Breast epithelium (tissue), 4 donors: Measurements from ENCODE around the gene DIP2B. TPM values are rescaled to one million over a fixed set of nuclear protein-coding genes. Genes with fewer than 3 reads are reported as not detected.
A peak's percentile ranks its signal among the peaks of the same experiment; 100 is the strongest.

Source experiments
- DNase-seq, 2 donors: peaks; one replicate each; pipeline ENCODE4 v3.0.0-alpha.2; 2019; ENCODE audit warnings: low spot score in 2 of 2
- H3K27ac ChIP-seq, 2 donors: fragments of 200-600 bp; sonication (generic) in 1 of 2; one replicate each; pipeline ENCODE4 v1.5.1; 2016 to 2019; ENCODE audit warnings: mild to moderate bottlenecking in 1 of 2
- H3K27me3 ChIP-seq, 2 donors: fragments of 200-600 bp; sonication (generic) in 1 of 2; one replicate each; pipeline versions ENCODE4 v1.5.1 to v1.6.0; 2017 to 2019; ENCODE audit warnings: control low read depth in 1 of 2, mild to moderate bottlenecking in 1 of 2
- H3K36me3 ChIP-seq: fragments of 200-600 bp; one replicate; pipeline ENCODE4 v1.5.1; 2019
- H3K4me1 ChIP-seq, 2 donors: fragments of 200-600 bp; sonication (generic); one replicate each; pipeline ENCODE4 v1.5.1; 2016 to 2019; ENCODE audit warnings: control low read depth in 1 of 2
- H3K4me3 ChIP-seq, 3 donors: fragments of 200-600 bp; sonication (generic); 1 replicate in 2 of 3; 2 replicates in 1 of 3; pipeline ENCODE4 v1.5.1; 2016 to 2019; ENCODE audit warnings: mild to moderate bottlenecking in 3 of 3, moderate library complexity in 2 of 3
- H3K9me3 ChIP-seq, 2 donors: fragments of 200-600 bp; sonication (generic) in 1 of 2; one replicate each; pipeline ENCODE4 v1.5.1; 2016 to 2019; ENCODE audit warnings: control low read depth in 1 of 2
- POLR2A ChIP-seq: fragments of 450-650 bp; IDR thresholded peaks from one replicate; pipeline ENCODE4 v1.6.1; 2016; ENCODE audit warnings: antibody characterized with exemption, mild to moderate bottlenecking, moderate library complexity
- POLR2AphosphoS5 ChIP-seq, 3 donors: sonication (generic); formaldehyde crosslinking; IDR thresholded peaks; one replicate each; pipeline ENCODE4 v1.6.1; 2017; ENCODE audit warnings: antibody characterized with exemption in 3 of 3
- intact Hi-C: fragments of 100-400 bp; cut with DNase I; formaldehyde crosslinking; loops from one replicate; pipeline ENCODE4 v1.15.1; 2023; ENCODE audit warnings: low total_unique reads
- total RNA-seq, 3 donors: library from RNA; depleted of rRNA; stranded (reverse); fragments of >200 nt; gene quantifications; one replicate each; pipeline ENCODE4 v1.1.0, GENCODE V29; 2016
- TF ChIP-seq, protein P1 (sequence below), 3 donors: fragments of 450-650 bp; IDR thresholded peaks; one replicate each; pipeline ENCODE4 v1.5.1; 2016 to 2017; ENCODE audit warnings: antibody characterized with exemption in 3 of 3, mild to moderate bottlenecking in 3 of 3, moderate library complexity in 3 of 3

The DIP2B gene
- total RNA-seq, 3 donors from 2014 or later: 26.6 to 44.8 (median 33.4) TPM

DNA sequence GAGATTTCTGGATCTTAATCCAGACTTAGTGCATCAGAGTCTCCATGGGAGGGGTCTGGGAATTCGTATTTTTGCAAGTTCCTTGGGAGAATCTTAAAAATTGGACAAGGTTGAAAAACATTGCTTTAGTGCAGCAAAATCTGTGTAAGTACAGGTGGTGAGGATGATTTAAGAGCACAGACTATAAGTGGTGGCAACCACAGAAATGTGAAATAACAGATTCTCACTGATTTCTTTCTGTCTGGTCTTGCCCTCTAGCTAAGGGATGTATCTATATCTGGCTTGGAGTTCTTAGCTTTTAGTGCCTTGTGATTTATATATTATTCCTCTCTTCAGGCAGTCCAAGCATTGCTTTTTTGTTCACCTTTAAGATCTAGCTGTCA lies 116.2 kb downstream of the DIP2B start:
- H3K9me3 ChIP-seq: no peaks in the 10 kb centered on the region
- intact Hi-C loops: no loop called here
- no peak overlapping the region for H3K4me3 ChIP-seq
- TF ChIP-seq, protein P1, sequence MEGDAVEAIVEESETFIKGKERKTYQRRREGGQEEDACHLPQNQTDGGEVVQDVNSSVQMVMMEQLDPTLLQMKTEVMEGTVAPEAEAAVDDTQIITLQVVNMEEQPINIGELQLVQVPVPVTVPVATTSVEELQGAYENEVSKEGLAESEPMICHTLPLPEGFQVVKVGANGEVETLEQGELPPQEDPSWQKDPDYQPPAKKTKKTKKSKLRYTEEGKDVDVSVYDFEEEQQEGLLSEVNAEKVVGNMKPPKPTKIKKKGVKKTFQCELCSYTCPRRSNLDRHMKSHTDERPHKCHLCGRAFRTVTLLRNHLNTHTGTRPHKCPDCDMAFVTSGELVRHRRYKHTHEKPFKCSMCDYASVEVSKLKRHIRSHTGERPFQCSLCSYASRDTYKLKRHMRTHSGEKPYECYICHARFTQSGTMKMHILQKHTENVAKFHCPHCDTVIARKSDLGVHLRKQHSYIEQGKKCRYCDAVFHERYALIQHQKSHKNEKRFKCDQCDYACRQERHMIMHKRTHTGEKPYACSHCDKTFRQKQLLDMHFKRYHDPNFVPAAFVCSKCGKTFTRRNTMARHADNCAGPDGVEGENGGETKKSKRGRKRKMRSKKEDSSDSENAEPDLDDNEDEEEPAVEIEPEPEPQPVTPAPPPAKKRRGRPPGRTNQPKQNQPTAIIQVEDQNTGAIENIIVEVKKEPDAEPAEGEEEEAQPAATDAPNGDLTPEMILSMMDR (IDR thresholded peaks at IDR 0.05): no peak
- TF ChIP-seq POLR2A (no peak), POLR2AphosphoS5 (IDR thresholded peaks at IDR 0.05) (no peak)
- DNase-seq: no peak
- peaks cover 0 to 10% of the 10 kb centered on the region in 2 donors for H3K4me1 ChIP-seq
- peak overlapping the region; percentile 50 to 65 for H3K27ac ChIP-seq
- no peaks in the 10 kb centered on the region for H3K36me3 ChIP-seq
- no peaks in the 10 kb centered on the region for H3K27me3 ChIP-seq

DNA sequence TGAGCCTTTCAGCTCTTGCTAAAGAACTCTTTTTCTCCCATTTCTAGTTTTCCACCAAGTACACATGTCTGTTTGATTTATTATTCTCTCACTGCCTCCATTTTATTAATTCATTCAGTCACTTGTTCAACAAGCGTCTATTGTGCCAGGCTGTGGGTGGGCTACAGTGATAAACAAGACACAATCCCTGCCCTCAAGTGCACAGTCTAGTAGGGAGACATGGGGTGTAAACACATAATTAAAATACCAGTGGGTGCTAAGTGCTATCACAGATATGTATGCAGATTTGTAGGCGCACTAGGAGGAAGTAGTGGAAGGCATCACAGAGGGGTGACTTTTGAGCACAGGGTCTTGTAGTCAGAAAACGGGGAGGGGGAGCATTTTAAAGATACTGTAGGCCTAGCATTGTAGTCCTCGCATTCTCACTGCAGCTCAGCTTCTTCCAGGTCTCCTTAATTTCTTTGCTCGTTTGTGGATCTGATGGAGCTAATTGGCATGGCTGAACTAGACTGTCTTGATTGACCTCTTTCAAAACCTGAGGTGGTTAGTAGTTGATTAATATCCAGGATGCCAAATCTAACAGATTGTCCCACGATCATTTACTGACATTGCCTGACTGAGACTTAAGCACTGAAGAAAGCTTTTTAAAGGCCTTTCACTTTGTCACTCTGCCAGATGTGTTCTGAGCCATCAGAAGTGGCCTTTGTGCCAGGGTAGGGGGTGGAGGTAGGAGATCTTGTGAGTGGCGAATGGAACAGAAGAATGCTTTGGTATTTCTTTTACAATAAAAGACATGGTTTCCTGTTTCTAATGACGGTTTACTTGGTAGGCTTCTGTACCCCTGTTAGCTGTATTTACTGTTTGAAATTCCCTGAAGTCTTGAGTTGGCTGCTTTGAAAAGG lies 116.9 kb downstream of the DIP2B start:
- Histone ChIP-seq H3K36me3 (no peaks in the 10 kb centered on the region), H3K9me3 (no peaks in the 10 kb centered on the region), H3K4me3 (no peak overlapping the region), H3K4me1 (peaks cover 0 to 10% of the 10 kb centered on the region in 2 donors), H3K27me3 (no peaks in the 10 kb centered on the region), H3K27ac (peak overlapping the region; percentile 50 to 64)
- no peak for TF ChIP-seq POLR2A
- TF ChIP-seq POLR2AphosphoS5 (IDR thresholded peaks at IDR 0.05): no peak
- TF ChIP-seq, protein P1 (IDR thresholded peaks at IDR 0.05): no peak
- intact Hi-C loops: no loop called here
- no peak for DNase-seq

DNA sequence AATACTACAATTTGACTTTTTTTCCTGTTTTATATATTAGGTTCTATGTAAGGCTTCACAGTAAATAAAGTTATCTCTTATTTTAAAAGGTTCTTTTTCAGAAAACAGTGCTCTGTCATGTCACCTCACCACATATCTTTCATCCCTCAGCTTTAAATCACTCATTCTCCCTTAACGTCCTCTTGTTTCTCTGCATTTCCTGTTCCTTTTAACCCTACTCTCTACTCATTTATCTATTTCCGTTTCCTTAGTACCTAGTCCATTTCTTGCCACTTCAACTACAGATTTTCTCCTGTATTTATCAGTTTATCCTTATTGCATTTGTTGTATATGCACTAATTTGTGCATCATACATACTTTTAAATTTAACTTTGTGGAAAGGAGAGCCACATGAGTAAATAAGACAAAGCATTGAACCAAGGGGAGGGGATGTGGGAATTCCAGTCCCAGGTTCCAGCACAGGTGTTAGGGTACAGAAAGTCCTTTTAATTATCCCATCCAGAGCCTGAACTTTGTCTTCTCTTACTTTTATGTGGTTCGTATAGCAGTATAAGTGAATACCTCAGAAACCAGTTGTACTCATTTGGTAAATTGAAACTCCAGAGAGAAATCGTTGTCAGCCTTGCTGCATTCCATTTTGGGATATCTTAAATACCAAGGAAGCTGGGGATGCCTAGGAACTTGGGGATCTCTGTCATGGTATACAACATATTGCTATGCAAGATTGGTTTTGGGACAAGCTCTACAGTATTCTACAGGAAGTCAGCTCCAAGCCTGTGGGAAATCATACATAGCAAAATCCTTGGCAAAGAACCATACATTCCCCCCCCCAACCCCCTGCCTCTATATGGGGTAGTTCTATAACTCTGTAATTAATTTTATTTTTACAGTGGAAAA lies 120.5 kb downstream of the DIP2B start:
- H3K9me3 ChIP-seq: no peaks in the 10 kb centered on the region
- H3K36me3 ChIP-seq: no peaks in the 10 kb centered on the region
- DNase-seq: no peak
- H3K27ac ChIP-seq: no peak overlapping the region
- TF ChIP-seq POLR2AphosphoS5 (IDR thresholded peaks at IDR 0.05) (no peak), POLR2A (no peak)
- TF ChIP-seq, protein P1 (IDR thresholded peaks at IDR 0.05): no peak
- intact Hi-C loops: no loop called here
- H3K4me1 ChIP-seq: peaks cover 0 to 7% of the 10 kb centered on the region in 2 donors
- H3K4me3 ChIP-seq: no peak overlapping the region
- no peaks in the 10 kb centered on the region for H3K27me3 ChIP-seq

DNA sequence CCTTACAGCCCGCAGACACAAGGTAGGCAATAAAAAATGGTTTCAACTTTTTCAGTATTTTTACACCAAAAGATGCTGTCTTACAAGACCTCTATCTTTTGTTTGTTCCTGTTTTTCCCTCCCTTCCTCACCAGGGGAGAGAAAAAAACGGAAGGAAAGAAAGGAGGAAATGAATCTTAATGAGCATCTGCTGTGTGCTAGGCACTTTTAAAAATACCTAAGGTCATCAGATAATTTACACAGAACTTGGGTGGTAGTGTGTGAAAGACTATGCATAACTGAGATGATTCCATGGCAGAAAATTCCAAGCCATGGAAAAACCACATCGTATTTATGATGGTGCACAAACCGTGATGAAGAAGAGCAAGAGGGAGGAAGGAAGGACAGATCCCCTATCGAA lies 121.2 kb downstream of the DIP2B start:
- intact Hi-C loops: no loop called here
- TF ChIP-seq POLR2AphosphoS5 (IDR thresholded peaks at IDR 0.05) (no peak), POLR2A (no peak)
- TF ChIP-seq, protein P1 (IDR thresholded peaks at IDR 0.05): no peak
- Histone ChIP-seq H3K27ac (no peak overlapping the region), H3K36me3 (no peaks in the 10 kb centered on the region), H3K4me1 (no peaks in the 10 kb centered on the region), H3K27me3 (no peaks in the 10 kb centered on the region), H3K9me3 (no peaks in the 10 kb centered on the region), H3K4me3 (no peak overlapping the region)
- DNase-seq: no peak

DNA sequence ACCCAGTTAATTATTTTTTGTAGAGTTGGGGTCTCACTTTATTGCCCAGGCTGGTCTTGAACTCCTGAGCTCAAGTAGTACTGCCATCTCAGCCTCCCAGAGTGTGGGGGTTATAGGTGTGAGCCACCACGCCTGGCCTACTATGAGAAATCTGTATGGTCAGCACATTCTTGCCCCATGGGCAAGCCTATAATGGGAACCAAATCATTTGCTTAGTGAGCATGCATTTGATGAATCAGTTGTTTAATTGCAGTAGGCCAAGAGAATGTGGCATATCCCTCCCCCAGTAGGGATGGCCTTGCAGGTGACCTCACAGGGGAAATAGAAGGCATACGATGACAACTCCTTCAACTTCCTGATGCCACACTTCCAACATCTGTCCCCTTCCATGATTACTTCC lies 122.7 kb downstream of the DIP2B start:
- H3K4me3 ChIP-seq: no peak overlapping the region
- intact Hi-C loops: no loop called here
- no peaks in the 10 kb centered on the region for H3K4me1 ChIP-seq
- no peaks in the 10 kb centered on the region for H3K27me3 ChIP-seq
- TF ChIP-seq, protein P1 (IDR thresholded peaks at IDR 0.05): no peak
- no peak for TF ChIP-seq POLR2A
- no peak for TF ChIP-seq POLR2AphosphoS5 (IDR thresholded peaks at IDR 0.05)
- no peaks in the 10 kb centered on the region for H3K9me3 ChIP-seq
- H3K27ac ChIP-seq: no peak overlapping the region
- no peaks in the 10 kb centered on the region for H3K36me3 ChIP-seq
- no peak for DNase-seq
